HG02642 (cell line): Measurements from ENCODE around the gene PCGF6.
"Not testable (repeated sequence)": the region's sequence is repeated elsewhere in the genome, so short reads cannot be mapped to it uniquely, and the experiment has no call there.

Source experiments
- ATAC-seq: cut with Tn5 transposase; IDR thresholded peaks from one replicate; pipeline ENCODE4 v1.9.1; 2021; ENCODE audit warnings: mild to moderate bottlenecking; ENCODE audit not compliant: unreplicated experiment, poor library complexity

Gene PCGF6

GRCh38 chr10:103350517-103351260 lies at the start of gene PCGF6:
Gene PCGF6, minus strand, starts transcription at chr10:103351140. Its CDS starts 74 bp downstream, at chr10:103351066.
- ATAC-seq, result peak; percentile 87

- ATAC-seq, result no peak
Measured at GRCh38 chr10:103397191-103397825, 46.4 kb upstream of the PCGF6 start.

- ATAC-seq, result no peak
Measured at GRCh38 chr10:103396789-103397087, 45.8 kb upstream of the PCGF6 start.

GRCh38 chr10:103396067-103396788 lies 45.3 kb upstream of the PCGF6 start, which contains the start of the genes ATP5MK and PDCD11:
Gene ATP5MK, minus strand, starts transcription at chr10:103396475. Its CDS starts 4,018 bp downstream, at chr10:103392457.
Gene PDCD11, plus strand, starts transcription at chr10:103396626. Its CDS starts 1,801 bp downstream, at chr10:103398427.
- ATAC-seq, result peak; percentile 98

- ATAC-seq, result no peak
Measured at GRCh38 chr10:103395754-103396066, 44.8 kb upstream of the PCGF6 start.

GRCh38 chr10:103394180-103394579 lies 43.2 kb upstream of the PCGF6 start:
- no peak for ATAC-seq

GRCh38 chr10:103382769-103383168 lies 31.8 kb upstream of the PCGF6 start:
- no peak for ATAC-seq

GRCh38 chr10:103374263-103374662 lies 23.3 kb upstream of the PCGF6 start:
- ATAC-seq, result no peak

- no peak for ATAC-seq
Measured at GRCh38 chr10:103373544-103373943, 22.6 kb upstream of the PCGF6 start.

GRCh38 chr10:103367782-103368518 lies 17.0 kb upstream of the PCGF6 start, which contains the start of gene TAF5:
Gene TAF5, plus strand, starts transcription at chr10:103367976. Its CDS starts 14 bp downstream, at chr10:103367990.
- ATAC-seq, result peak; percentile 71

GRCh38 chr10:103367379-103367781 lies 16.4 kb upstream of the PCGF6 start:
- no peak for ATAC-seq

- not testable (repeated sequence) for ATAC-seq
Measured at GRCh38 chr10:103360791-103361190, 9.9 kb upstream of the PCGF6 start.

- ATAC-seq, result not testable (repeated sequence)
Measured at GRCh38 chr10:103359493-103359892, 8.6 kb upstream of the PCGF6 start.

- no peak for ATAC-seq
Measured at GRCh38 chr10:103355906-103356599, 5.1 kb upstream of the PCGF6 start.

GRCh38 chr10:103354567-103354966 lies 3.6 kb upstream of the PCGF6 start:
- ATAC-seq, result not testable (repeated sequence)

- ATAC-seq, result no peak
Measured at GRCh38 chr10:103353281-103353680, 2.3 kb upstream of the PCGF6 start.

GRCh38 chr10:103350175-103350516 lies 794 bp downstream of the PCGF6 start:
- peak; percentile 5 for ATAC-seq

- ATAC-seq, result no peak
Measured at GRCh38 chr10:103336370-103336769, 14.6 kb downstream of the PCGF6 start.

GRCh38 chr10:103334567-103334966 lies 16.4 kb downstream of the PCGF6 start:
- no peak for ATAC-seq

GRCh38 chr10:103333934-103334520 lies 16.9 kb downstream of the PCGF6 start:
- ATAC-seq, result no peak
